NCI-H226 (cell line): Measurements from ENCODE around the gene LRRK1.
A peak's percentile ranks its signal among the peaks of the same experiment; 100 is the strongest.
"Not testable (repeated sequence)": the region's sequence is repeated elsewhere in the genome, so short reads cannot be mapped to it uniquely, and the experiment has no call there.

Experiments
- DNase-seq: peaks from one replicate; pipeline ENCODE4 v3.0.0-alpha.2; 2015

Gene LRRK1

DNA sequence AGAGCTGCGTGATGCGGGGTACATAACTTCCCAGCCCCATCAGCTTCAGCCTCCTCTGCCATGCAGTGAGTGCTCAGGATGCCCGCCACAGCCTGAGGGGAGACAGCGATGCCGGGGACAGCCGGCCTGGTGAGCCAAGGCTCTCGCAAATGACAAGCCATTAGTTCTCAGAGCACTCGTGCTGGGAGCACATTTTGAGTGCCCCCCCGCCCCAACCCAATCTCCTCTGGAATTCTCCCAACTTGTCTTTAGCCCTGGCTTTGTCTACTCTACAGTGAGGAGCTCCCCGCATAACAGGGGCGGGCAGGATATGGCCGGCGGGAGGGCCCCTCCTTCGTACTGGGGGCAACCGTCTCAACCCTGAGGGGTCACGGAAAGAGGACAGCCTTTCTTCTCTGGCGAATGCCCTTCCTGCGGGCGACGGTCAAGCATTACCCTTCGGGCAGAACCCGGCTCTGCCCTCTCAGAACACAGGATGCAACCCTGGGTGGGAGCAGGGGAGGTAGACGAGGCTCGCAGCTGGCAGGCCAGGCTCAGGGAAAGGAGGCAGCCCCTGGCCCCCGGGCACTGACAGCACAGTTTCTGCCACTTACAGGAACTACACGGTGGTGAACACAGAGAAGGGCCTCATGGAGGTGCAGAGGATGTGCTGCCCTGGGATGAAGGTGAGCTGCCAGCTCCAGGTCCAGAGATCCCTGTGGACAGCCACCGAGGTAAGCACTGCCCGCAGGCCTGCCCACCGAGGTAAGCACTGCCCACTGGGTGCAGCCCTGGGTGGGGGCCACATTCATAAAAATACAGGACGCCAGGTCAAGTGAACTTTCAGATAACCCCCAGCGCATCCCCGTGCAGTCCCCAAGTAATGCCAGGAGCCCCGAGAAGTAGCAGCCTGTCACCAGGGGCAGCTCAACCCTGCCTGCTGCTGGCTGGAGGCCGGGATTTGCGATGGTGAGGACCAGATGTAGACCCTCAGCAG, 141.7 kb downstream of the LRRK1 start:
- no peak for DNase-seq

DNA sequence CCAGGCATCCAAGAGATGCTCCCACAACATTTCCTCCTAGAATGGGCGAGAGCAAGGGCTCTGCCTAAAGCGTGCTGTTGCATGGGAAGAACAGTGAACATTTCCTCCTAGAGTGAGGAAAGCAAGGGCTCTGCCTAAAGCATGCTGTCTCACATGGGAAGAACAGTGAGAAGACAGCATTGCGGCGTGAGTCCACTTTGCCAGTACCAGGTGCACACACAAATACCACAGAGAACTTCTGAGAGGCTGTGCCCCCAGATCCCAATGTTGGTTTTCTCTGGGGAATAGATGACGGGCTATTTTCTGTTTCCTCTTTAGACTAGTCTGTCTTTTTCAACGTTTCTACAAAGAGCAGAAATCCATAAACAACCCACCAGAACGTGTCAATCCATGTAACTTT, 142.9 kb downstream of the LRRK1 start:
- DNase-seq, result no peak

DNA sequence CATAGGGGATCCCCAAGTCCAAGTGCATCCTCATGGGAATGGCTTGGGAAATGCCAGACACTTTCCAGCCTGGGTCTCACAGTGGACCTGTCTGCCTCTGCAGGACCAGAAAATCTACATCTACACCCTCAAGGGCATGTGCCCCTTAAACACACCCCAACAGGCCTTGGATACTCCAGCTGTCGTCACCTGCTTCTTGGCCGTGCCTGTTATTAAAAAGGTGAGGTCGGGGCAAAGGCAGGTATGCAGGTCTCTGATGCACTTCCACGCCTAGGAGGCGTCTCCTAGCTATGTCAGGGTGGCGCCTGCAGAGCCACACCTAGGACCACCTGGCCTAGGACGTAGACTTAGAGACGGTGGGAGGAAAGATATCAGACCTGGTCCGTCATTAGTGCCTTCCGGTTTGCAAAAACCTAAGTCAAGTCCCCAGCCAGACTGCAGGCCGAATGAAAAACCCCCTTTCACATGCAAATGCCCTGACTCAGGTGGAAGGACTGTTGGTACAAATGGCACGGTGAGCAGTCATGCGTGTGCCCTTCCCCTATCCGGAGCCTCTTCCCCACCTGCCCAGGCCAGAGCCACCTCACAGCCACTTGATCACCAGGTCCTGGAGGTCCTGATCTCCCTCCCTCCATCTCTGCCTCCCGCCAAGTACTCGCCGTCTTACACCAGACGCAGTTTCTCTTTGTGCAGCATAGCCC, 143.5 kb downstream of the LRRK1 start:
- DNase-seq, result no peak

DNA sequence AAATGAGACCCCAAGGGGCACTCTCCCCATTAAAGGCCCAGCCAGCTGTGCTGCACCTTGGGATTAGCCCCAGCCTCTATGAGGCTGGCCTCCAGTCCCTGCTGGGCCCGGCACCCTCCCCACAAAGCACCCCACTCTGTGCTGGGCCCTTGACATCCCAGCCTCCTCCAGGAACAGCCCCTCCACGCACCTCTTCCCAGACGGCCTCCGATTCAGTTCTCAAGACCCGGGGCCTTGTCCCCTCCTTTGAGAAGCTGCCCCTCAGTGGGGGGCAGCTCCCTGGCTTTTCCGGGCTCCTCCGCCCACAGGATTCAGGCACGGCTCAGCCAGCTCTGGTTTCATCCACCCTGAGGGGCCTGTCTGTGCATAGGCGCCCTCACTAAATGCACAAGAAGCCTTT, 144.1 kb downstream of the LRRK1 start:
- no peak for DNase-seq

GRCh38 chr15:101063891-101064794, 145.0 kb downstream of the LRRK1 start:
- no peak for DNase-seq

DNA sequence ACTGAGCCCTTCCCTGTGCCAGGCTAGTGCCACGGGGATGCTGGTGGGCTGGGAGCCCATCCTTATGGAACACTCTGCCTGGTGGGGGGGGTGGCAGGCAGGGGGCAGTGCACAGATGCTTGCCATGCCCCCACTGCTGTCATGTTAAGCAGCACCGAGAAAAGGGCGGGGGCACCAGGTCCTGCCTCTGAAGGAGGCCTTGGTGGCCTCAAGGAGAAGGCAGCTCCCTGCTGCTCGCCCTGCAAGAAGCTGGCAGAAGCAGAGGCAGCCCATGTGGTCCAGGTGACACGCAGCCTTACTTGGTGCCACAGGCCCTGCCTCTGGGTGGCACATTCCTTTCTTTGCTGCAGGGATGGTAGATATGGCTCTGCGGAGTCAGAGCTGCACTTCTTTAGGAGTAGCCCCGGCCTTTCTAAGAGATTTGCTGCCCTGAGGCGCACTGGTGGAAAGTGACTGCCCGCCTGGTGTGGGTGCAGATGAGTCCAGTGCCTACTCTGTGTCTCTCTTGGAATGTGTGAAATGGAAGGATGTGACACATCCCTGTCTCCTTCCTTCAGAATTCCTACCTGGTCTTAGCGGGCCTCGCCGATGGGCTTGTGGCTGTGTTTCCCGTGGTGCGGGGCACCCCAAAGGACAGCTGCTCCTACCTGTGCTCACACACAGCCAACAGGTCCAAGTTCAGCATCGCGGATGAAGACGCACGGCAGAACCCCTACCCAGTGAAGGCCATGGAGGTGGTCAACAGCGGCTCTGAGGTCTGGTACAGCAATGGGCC, 145.8 kb downstream of the LRRK1 start:
- DNase-seq, result no peak

DNA sequence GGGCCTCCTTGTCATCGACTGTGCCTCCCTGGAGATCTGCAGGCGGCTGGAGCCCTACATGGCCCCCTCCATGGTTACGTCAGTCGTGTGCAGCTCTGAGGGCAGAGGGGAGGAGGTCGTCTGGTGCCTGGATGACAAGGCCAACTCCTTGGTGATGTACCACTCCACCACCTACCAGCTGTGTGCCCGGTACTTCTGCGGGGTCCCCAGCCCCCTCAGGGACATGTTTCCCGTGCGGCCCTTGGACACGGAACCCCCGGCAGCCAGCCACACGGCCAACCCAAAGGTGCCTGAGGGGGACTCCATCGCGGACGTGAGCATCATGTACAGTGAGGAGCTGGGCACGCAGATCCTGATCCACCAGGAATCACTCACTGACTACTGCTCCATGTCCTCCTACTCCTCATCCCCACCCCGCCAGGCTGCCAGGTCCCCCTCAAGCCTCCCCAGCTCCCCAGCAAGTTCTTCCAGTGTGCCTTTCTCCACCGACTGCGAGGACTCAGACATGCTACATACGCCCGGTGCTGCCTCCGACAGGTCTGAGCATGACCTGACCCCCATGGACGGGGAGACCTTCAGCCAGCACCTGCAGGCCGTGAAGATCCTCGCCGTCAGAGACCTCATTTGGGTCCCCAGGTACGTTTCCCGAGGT, 146.5 kb downstream of the LRRK1 start:
- DNase-seq, result no peak

GRCh38 chr15:101066501-101067408, 147.6 kb downstream of the LRRK1 start:
- no peak for DNase-seq

- no peak for DNase-seq
Measured at GRCh38 chr15:101067660-101068522, 148.7 kb downstream of the LRRK1 start.

GRCh38 chr15:101068523-101068960, 149.4 kb downstream of the LRRK1 start:
- DNase-seq, result no peak

DNA sequence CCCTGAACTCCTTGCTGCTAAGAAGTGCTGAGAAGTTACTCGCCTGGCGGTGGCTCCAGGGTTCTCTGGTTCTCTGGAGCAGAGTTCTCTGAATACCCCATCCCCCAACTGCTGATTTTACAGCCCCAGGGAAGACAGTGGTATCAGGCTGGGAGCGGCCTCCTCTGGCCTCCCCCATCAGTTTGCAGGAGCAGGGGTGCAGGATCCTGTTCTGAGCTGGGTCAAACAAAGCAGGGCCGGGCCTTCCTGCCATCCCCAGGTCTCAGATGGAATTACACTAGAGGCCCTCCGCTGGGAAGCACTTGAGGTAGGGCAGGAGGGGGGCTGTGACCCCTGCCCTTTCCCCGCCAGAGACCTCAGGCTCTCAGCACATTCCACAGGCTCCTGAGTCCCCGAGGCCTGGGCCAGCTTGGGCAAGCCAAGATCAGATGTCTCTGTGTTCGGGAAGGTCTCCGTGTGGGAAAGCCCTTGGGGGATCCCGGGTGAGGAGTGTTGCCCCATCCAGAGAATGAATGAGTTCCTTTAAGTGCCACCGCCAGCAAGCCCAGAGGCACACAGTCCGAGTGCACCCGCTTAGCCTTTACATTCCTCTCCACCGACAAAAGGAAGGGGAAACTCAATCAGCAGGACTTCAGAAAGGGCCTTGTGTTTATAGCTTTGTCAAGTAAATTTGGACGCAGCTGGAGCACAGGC, 149.9 kb downstream of the LRRK1 start:
- peak; percentile 12 for DNase-seq

DNA sequence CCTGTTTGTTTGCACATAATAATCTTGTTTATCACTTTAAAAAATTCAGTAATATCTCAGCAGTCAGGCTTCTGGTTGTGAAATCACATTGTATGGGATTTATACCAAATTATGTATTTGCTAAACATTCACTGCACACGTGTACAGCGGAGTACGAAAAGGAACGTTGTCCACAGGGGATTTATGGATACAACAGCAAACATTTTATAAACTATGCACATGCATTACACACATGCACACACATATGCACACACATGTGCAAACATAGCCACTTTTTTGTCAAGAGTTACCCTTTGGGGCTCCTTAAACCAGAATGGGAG, 150.5 kb downstream of the LRRK1 start:
- no peak for DNase-seq

DNA sequence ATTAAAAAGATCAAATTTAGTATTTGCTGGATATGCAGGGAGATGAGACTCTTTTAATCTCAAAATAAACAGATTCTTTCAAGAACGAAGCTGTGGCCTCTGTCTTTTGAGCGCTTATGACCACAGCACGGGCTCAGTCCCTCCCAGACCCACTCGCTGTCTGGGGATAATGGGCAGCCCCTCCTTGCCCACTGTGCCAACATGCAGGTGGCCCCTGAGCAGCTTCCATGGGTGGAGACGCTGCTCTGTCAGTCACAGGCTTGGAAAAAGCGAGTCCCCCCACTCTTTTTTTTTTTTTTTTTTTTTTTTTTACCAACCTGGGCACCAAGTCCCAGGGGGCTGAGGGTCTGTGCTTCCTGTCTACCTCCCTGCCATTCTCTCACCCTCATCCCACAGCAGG, 150.9 kb downstream of the LRRK1 start:
- DNase-seq, result no peak

DNA sequence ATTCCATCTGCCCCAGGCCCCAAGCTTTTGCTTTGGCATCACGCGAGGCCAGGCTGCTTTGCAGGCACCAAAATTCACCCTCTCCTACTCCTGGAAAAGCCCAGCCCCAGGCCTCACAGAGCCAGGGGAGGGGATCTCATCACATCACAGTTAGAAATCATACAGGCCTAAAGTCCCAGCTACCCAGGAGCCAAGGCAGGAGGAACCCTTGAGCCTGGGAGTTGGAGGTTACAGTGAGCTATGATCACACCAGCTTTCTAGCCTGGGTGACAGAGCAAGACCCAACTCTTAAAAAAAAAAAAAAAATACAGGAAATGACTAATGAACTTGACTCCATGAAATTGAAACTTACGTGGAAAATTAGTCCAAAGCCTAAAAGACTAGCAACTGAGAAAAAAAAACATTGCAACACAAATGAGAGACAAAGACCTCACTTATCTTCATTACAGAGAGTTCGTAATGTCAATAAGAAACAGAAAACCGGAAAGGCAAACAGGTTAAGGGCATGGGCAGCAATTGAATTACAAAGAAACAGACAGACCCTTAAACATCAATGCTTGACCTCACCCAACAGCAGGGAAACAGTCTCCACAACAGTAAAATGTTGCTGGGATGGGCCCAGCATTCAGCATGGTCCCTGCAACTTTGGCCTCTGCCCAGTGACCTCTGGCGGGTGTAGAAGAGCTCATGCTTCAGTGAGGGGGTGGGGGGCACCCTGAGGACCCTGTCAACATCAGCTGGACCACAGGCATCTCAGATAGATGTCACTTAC, 151.5 kb downstream of the LRRK1 start:
- DNase-seq, result peak; percentile 53

GRCh38 chr15:101071651-101072050, 152.5 kb downstream of the LRRK1 start:
- DNase-seq, result no peak

- DNase-seq, result not testable (repeated sequence)
Measured at GRCh38 chr15:101072235-101072634, 153.1 kb downstream of the LRRK1 start.

- not testable (repeated sequence) for DNase-seq
Measured at GRCh38 chr15:101077806-101078668, 158.9 kb downstream of the LRRK1 start.
